ENCODE measurements around the gene SPEM1. TPM values are rescaled to one million over a fixed set of nuclear protein-coding genes. Genes with fewer than 3 reads are reported as not detected.

Gene SPEM1
- total RNA-seq, 4 donors from 2014 or later: not detected

GRCh38 chr17:7444682-7445618 lies 24.8 kb downstream of the SPEM1 start, which contains the start of gene CHRNB1:
TSS of gene CHRNB1 (plus strand) at chr17:7445061. CDS start at chr17:7445128, 67 bp downstream.
- Histone ChIP-seq H3K36me3 (no peaks in the 10 kb centered on the region), H3K27me3 (peaks cover 0 to 61% (median 5%) of the 10 kb centered on the region in 4 donors), H3K27ac (peak within 1 kb of the TSS; percentile 39 to 80 (median 57)), H3K4me3 (peak within 1 kb of the TSS; percentile 11 to 64 (median 42)), H3K4me1 (peaks cover 26 to 55% (median 35%) of the 10 kb centered on the region in 3 donors), H3K9me3 (no peaks in the 10 kb centered on the region)
- 6 to 9% methylated on average over 9 to 12 of the region's 51 CpGs for WGBS, 2 donors
- DNase-seq: no peak
- intact Hi-C loops (cut with DNase I): loop anchor here (5.0 kb wide), 1 partner anchor 32 kb away; the partner anchor contains the start of gene ZBTB4
- no peak for TF ChIP-seq POLR2A (IDR thresholded peaks at IDR 0.05)
- TF ChIP-seq CTCF (IDR thresholded peaks at IDR 0.05): peak in 2 of 6 experiments; percentile 4 to 6

- H3K4me1 ChIP-seq: peaks cover 22 to 55% (median 29%) of the 10 kb centered on the region in 3 donors
- no peak for TF ChIP-seq CTCF (IDR thresholded peaks at IDR 0.05)
- no peak for TF ChIP-seq POLR2A (IDR thresholded peaks at IDR 0.05)
- peaks cover 0 to 55% (median 3%) of the 10 kb centered on the region in 4 donors for H3K27me3 ChIP-seq
- H3K36me3 ChIP-seq: no peaks in the 10 kb centered on the region
- H3K4me3 ChIP-seq: peak overlapping the region; percentile 11 to 64 (median 42)
- H3K9me3 ChIP-seq: no peaks in the 10 kb centered on the region
- intact Hi-C loops (cut with DNase I): no loop called here
- WGBS, 2 donors: 15 to 22% methylated on average over 16 of the region's 16 CpGs
- DNase-seq: no peak
- H3K27ac ChIP-seq: peak overlapping the region in 3 of 4 donors; percentile 38 to 80 (median 67)
Observed at GRCh38 chr17:7445619-7445968, 25.5 kb downstream of the SPEM1 start.

GRCh38 chr17:7448461-7448860 lies 28.3 kb downstream of the SPEM1 start:
- TF ChIP-seq POLR2A (IDR thresholded peaks at IDR 0.05) (no peak), CTCF (IDR thresholded peaks at IDR 0.05) (no peak)
- Histone ChIP-seq H3K36me3 (no peaks in the 10 kb centered on the region), H3K9me3 (no peaks in the 10 kb centered on the region), H3K4me1 (peaks cover 22 to 56% (median 28%) of the 10 kb centered on the region in 3 donors), H3K27me3 (peaks cover 0 to 50% (median 3%) of the 10 kb centered on the region in 4 donors), H3K27ac (no peak overlapping the region), H3K4me3 (no peak overlapping the region)
- DNase-seq: no peak
- intact Hi-C loops (cut with DNase I): no loop called here
- 84 to 92% methylated on average over 7 of the region's 7 CpGs for WGBS, 2 donors

GRCh38 chr17:7459961-7460545 lies 39.9 kb downstream of the SPEM1 start:
- intact Hi-C loops (cut with DNase I): no loop called here
- 60 to 70% methylated on average over 3 of the region's 3 CpGs for WGBS, 2 donors
- H3K4me1 ChIP-seq: peaks cover 7 to 53% (median 10%) of the 10 kb centered on the region in 3 donors

More at GRCh38 chr17:7459961-7460545, 39.9 kb downstream of the SPEM1 start:
- no peak for TF ChIP-seq CTCF (IDR thresholded peaks at IDR 0.05)
- TF ChIP-seq POLR2A (IDR thresholded peaks at IDR 0.05): no peak
- no peak overlapping the region for H3K27ac ChIP-seq
- H3K9me3 ChIP-seq: no peaks in the 10 kb centered on the region
- peaks cover 5 to 31% (median 10%) of the 10 kb centered on the region in 3 donors for H3K36me3 ChIP-seq
- H3K4me3 ChIP-seq: no peak overlapping the region
- H3K27me3 ChIP-seq: no peaks in the 10 kb centered on the region
- DNase-seq: no peak

Measured in esophagus squamous epithelium (tissue), 5 donors.